Glutamatergic neuron (in vitro differentiated cells): Measurements from ENCODE around the gene NR2F1. TPM values are rescaled to one million over a fixed set of nuclear protein-coding genes. Genes with fewer than 3 reads are reported as not detected.

Experiments
- DNase-seq: peaks from one replicate; pipeline ENCODE4 v3.0.0; 2022
- H3K27ac Mint-ChIP-seq: one replicate; pipeline ENCODE4 v1.8.0; 2020; ENCODE audit warnings: mild to moderate bottlenecking, mixed read lengths, inconsistent platforms; ENCODE audit not compliant: unreplicated experiment
- H3K27me3 Mint-ChIP-seq: one replicate; pipeline ENCODE4 v1.8.0; 2020; ENCODE audit warnings: mild to moderate bottlenecking, moderate library complexity, mixed read lengths, inconsistent platforms; ENCODE audit not compliant: unreplicated experiment
- H3K36me3 Mint-ChIP-seq: one replicate; pipeline ENCODE4 v1.8.0; 2020; ENCODE audit warnings: mild to moderate bottlenecking, mixed read lengths, inconsistent platforms; ENCODE audit not compliant: unreplicated experiment
- H3K4me1 Mint-ChIP-seq: one replicate; pipeline ENCODE4 v1.8.0; 2020; ENCODE audit warnings: mild to moderate bottlenecking, low read depth, mixed read lengths, inconsistent platforms; ENCODE audit not compliant: unreplicated experiment
- H3K4me3 Mint-ChIP-seq: one replicate; pipeline ENCODE4 v1.8.0; 2020; ENCODE audit warnings: mild to moderate bottlenecking, mixed read lengths, inconsistent platforms; ENCODE audit not compliant: unreplicated experiment
- H3K9me3 Mint-ChIP-seq: one replicate; pipeline ENCODE4 v1.8.0; 2020; ENCODE audit warnings: mild to moderate bottlenecking, moderate library complexity, mixed read lengths, inconsistent platforms; ENCODE audit not compliant: unreplicated experiment
- total RNA-seq: library from RNA; stranded (reverse); fragmentation: NEBNext Ultra II Directional; extraction: Animal tissue kit (Norgen Biotek cat#: 25700); gene quantifications from one replicate; pipeline ENCODE4 v1.2.1, GENCODE V29; 2021; ENCODE audit not compliant: unreplicated experiment
- TF ChIP-seq, protein P1 (sequence below): fragments of 200-600 bp; sonication (generic); IDR thresholded peaks from one replicate; pipeline ENCODE4 v1.5.0; 2021; ENCODE audit not compliant: partially characterized antibody, unreplicated experiment

NR2F1 gene
- total RNA-seq, 1 donor from 2014 or later, result 0.37 TPM

GRCh38 chr5:93583768-93584595 lies 960 bp downstream of the NR2F1 start:
- Mint-ChIP-seq H3K4me1 (peaks cover 13% of the 10 kb centered on the region), H3K27me3 (peaks cover 21% of the 10 kb centered on the region), H3K27ac (no peak overlapping the region), H3K4me3 (peak overlapping the region; percentile 61), H3K36me3 (no peaks in the 10 kb centered on the region), H3K9me3 (peaks cover 21% of the 10 kb centered on the region)
- DNase-seq, result peak; percentile 81
- TF ChIP-seq, protein P1, sequence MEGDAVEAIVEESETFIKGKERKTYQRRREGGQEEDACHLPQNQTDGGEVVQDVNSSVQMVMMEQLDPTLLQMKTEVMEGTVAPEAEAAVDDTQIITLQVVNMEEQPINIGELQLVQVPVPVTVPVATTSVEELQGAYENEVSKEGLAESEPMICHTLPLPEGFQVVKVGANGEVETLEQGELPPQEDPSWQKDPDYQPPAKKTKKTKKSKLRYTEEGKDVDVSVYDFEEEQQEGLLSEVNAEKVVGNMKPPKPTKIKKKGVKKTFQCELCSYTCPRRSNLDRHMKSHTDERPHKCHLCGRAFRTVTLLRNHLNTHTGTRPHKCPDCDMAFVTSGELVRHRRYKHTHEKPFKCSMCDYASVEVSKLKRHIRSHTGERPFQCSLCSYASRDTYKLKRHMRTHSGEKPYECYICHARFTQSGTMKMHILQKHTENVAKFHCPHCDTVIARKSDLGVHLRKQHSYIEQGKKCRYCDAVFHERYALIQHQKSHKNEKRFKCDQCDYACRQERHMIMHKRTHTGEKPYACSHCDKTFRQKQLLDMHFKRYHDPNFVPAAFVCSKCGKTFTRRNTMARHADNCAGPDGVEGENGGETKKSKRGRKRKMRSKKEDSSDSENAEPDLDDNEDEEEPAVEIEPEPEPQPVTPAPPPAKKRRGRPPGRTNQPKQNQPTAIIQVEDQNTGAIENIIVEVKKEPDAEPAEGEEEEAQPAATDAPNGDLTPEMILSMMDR, result no peak

GRCh38 chr5:93584596-93585040 lies 1.6 kb downstream of the NR2F1 start:
- DNase-seq, result peak; percentile 61
- Mint-ChIP-seq H3K9me3 (peaks cover 21% of the 10 kb centered on the region), H3K4me3 (peak overlapping the region; percentile 61), H3K27ac (no peak overlapping the region), H3K4me1 (peaks cover 13% of the 10 kb centered on the region), H3K36me3 (no peaks in the 10 kb centered on the region), H3K27me3 (peaks cover 23% of the 10 kb centered on the region)
- TF ChIP-seq, protein P1, result no peak

DNA sequence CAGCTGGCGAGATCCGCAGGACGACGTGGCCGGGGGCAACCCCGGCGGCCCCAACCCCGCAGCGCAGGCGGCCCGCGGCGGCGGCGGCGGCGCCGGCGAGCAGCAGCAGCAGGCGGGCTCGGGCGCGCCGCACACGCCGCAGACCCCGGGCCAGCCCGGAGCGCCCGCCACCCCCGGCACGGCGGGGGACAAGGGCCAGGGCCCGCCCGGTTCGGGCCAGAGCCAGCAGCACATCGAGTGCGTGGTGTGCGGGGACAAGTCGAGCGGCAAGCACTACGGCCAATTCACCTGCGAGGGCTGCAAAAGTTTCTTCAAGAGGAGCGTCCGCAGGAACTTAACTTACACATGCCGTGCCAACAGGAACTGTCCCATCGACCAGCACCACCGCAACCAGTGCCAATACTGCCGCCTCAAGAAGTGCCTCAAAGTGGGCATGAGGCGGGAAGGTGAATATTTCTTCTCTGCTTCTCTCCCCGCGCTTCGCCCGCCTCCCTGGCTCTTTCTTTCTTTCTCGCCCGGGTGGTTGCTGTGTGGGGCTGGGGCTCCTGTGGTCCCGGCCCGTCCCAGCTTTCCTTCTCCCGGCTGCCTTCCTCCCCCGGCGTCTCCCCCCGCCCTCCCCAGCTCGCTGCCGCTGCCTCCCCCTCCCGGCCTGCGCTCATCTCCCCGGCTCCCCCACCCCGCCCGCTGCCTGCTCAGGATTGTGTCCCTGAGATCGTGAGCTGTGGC lies 2.2 kb downstream of the NR2F1 start:
- Mint-ChIP-seq H3K9me3 (peaks cover 21% of the 10 kb centered on the region), H3K4me1 (peaks cover 13% of the 10 kb centered on the region), H3K4me3 (peak overlapping the region; percentile 59), H3K27ac (no peak overlapping the region), H3K27me3 (peaks cover 23% of the 10 kb centered on the region), H3K36me3 (no peaks in the 10 kb centered on the region)
- TF ChIP-seq, protein P1, result no peak
- DNase-seq, result peak; percentile 33

GRCh38 chr5:93585767-93586385 lies 2.9 kb downstream of the NR2F1 start:
- Mint-ChIP-seq H3K4me1 (peaks cover 12% of the 10 kb centered on the region), H3K27ac (no peak overlapping the region), H3K4me3 (peak overlapping the region; percentile 70), H3K27me3 (peaks cover 20% of the 10 kb centered on the region), H3K36me3 (no peaks in the 10 kb centered on the region), H3K9me3 (peaks cover 16% of the 10 kb centered on the region)
- TF ChIP-seq, protein P1, result no peak
- DNase-seq, result no peak
